GM19328 (cell line): ENCODE data around the gene EIF1B.

Experiments used
- ATAC-seq: cut with Tn5 transposase; IDR thresholded peaks from one replicate; pipeline ENCODE4 v1.9.1; 2021; ENCODE audit warnings: mild to moderate bottlenecking, moderate library complexity; ENCODE audit not compliant: unreplicated experiment

The EIF1B gene

GRCh38 chr3:40308725-40309417 lies 636 bp upstream of the EIF1B start:
- no peak for ATAC-seq

GRCh38 chr3:40309925-40310695 lies 603 bp downstream of the EIF1B start:
- peak; percentile 23 for ATAC-seq

GRCh38 chr3:40310705-40311104 lies 1.2 kb downstream of the EIF1B start:
- no peak for ATAC-seq

GRCh38 chr3:40312661-40313226 lies 3.2 kb downstream of the EIF1B start:
- ATAC-seq: no peak

- ATAC-seq: no peak
Observed at GRCh38 chr3:40313975-40314860, 4.7 kb downstream of the EIF1B start.

GRCh38 chr3:40317061-40317855 lies 7.8 kb downstream of the EIF1B start:
- no peak for ATAC-seq

GRCh38 chr3:40321818-40322217 lies 12.3 kb downstream of the EIF1B start:
- ATAC-seq: no peak

GRCh38 chr3:40323946-40324345 lies 14.4 kb downstream of the EIF1B start:
- no peak for ATAC-seq

GRCh38 chr3:40324621-40325020 lies 15.1 kb downstream of the EIF1B start:
- no peak for ATAC-seq

- ATAC-seq: no peak
Observed at GRCh38 chr3:40325465-40325864, 16.0 kb downstream of the EIF1B start.

GRCh38 chr3:40328374-40328773 lies 18.9 kb downstream of the EIF1B start:
- no peak for ATAC-seq

GRCh38 chr3:40329071-40329470 lies 19.6 kb downstream of the EIF1B start:
- no peak for ATAC-seq

- ATAC-seq: no peak
Observed at GRCh38 chr3:40332684-40333083, 23.2 kb downstream of the EIF1B start.

- ATAC-seq: no peak
Observed at GRCh38 chr3:40333416-40333815, 23.9 kb downstream of the EIF1B start.

GRCh38 chr3:40333852-40334251 lies 24.3 kb downstream of the EIF1B start:
- no peak for ATAC-seq

GRCh38 chr3:40336101-40336500 lies 26.6 kb downstream of the EIF1B start:
- no peak for ATAC-seq

GRCh38 chr3:40336511-40337135 lies 27.1 kb downstream of the EIF1B start:
- no peak for ATAC-seq

- ATAC-seq: no peak
Observed at GRCh38 chr3:40337136-40338108, 27.9 kb downstream of the EIF1B start.

GRCh38 chr3:40339871-40340270 lies 30.4 kb downstream of the EIF1B start:
- ATAC-seq: no peak
